HepG2 (cell line): ENCODE results near the gene CENPVL1. TPM values are rescaled to one million over a fixed set of nuclear protein-coding genes. Genes with fewer than 3 reads are reported as not detected.

Experiments used
- ATAC-seq: fragments of 200-7000 bp; cut with Tn5 transposase; 3 replicates; pipeline ENCODE4 v1.9.1; 2020; ENCODE audit warnings: mild to moderate bottlenecking, moderate library complexity
- BruUV-seq: library from RNA; stranded (reverse); fragments of 400-500 nt; replicated peaks from 2 replicates; lab custom pipeline; 2021; lab: Mats Ljungman, UMichigan
- CTCF ChIA-PET: fragments of 300-600 bp; formaldehyde crosslinking; extraction: SDS; loops from one replicate; lab custom pipeline; 2021; ENCODE audit warnings: low total read pairs, inconsistent platforms, low intra/inter-chr PET ratio; lab: Yijun Ruan, JAX
- POLR2A ChIA-PET: fragments of 350-600 bp; sonication (Branson Sonifier 250); formaldehyde crosslinking; loops from one replicate; lab custom pipeline; 2020; ENCODE audit warnings: antibody characterized with exemption, inconsistent platforms; lab: Yijun Ruan, JAX
- DNase-seq: peaks from one replicate; pipeline ENCODE4 v3.0.0-alpha.2; 2015; ENCODE audit warnings: low spot score
- FAIRE-seq: peaks from 3 replicates; lab custom pipeline; 2011; peaks lifted over from hg19 to GRCh38; lab: Jason Lieb, UNC
- H2AFZ ChIP-seq: one replicate; pipeline ENCODE4 v1.6.1; 2011; ENCODE audit warnings: low read length, inconsistent platforms
- H3K27ac ChIP-seq: fragments of 300-600 bp; 3 replicates; pipeline ENCODE4 v1.8.0; 2011; ENCODE audit warnings: mixed run types, mild to moderate bottlenecking, mixed read lengths, low read length, inconsistent platforms; ENCODE audit not compliant: insufficient read depth; ENCODE audit errors: extremely low read length
- H3K27me3 ChIP-seq, 2 experiments: fragments of 200-600 bp in 1 of 2; 2 replicates in 1 of 2; 3 replicates in 1 of 2; pipeline versions ENCODE4 v1.6.0 to v1.8.0; 2011; ENCODE audit warnings: low read length in 2 of 2, mild to moderate bottlenecking in 2 of 2, moderate library complexity in 2 of 2, inconsistent platforms in 1 of 2; ENCODE audit not compliant: insufficient read depth in 2 of 2, control insufficient read depth in 1 of 2
- H3K36me3 ChIP-seq, 2 experiments: fragments of 200-600 bp in 1 of 2; replicated peaks in 1 of 2; 2 replicates in 1 of 2; 3 replicates in 1 of 2; pipeline versions ENCODE4 v1.5.1 to v1.8.0; 2011; ENCODE audit warnings: low read length in 2 of 2, inconsistent platforms in 1 of 2; ENCODE audit not compliant: insufficient read depth in 2 of 2, control insufficient read depth in 1 of 2
- H3K4me1 ChIP-seq: 2 replicates; pipeline ENCODE4 v1.5.1; 2012; ENCODE audit warnings: low read length, inconsistent platforms; ENCODE audit not compliant: insufficient read depth
- H3K4me2 ChIP-seq: 2 replicates; pipeline ENCODE4 v1.6.0; 2011; ENCODE audit warnings: low read depth, low read length, inconsistent platforms
- H3K4me3 ChIP-seq, 3 experiments: fragments of 200-600 bp in 1 of 3; sonication (generic), shearing (Covaris generic) in 1 of 3; replicated peaks in 1 of 3; 2 replicates each; pipeline ENCODE4 v1.5.1; 2011 to 2016; ENCODE audit warnings: low read length in 3 of 3, inconsistent platforms in 2 of 3, low read depth in 2 of 3, mild to moderate bottlenecking in 2 of 3, control low read depth in 1 of 3, mixed read lengths in 1 of 3; ENCODE audit not compliant: insufficient read depth in 1 of 3
- H3K79me2 ChIP-seq: one replicate; pipeline ENCODE4 v1.6.1; 2011; ENCODE audit warnings: low read length, inconsistent platforms; ENCODE audit not compliant: insufficient read depth
- H3K9ac ChIP-seq: 2 replicates; pipeline ENCODE4 v1.6.0; 2011; ENCODE audit warnings: mild to moderate bottlenecking, low read depth, low read length, inconsistent platforms; ENCODE audit not compliant: insufficient read depth
- H3K9me3 ChIP-seq: 2 replicates; pipeline ENCODE4 v1.5.1; 2012; ENCODE audit warnings: mild to moderate bottlenecking, low read length
- H4K20me1 ChIP-seq: 2 replicates; pipeline ENCODE4 v1.6.0; 2011; ENCODE audit warnings: inconsistent platforms, mild to moderate bottlenecking, low read length, moderate library complexity; ENCODE audit not compliant: insufficient read depth
- HNRNPLL ChIP-seq: fragments of 200-400 bp; formaldehyde crosslinking; IDR thresholded peaks from 2 replicates; pipeline ENCODE4 v1.6.1; 2017; ENCODE audit warnings: mild to moderate bottlenecking, low read depth, low read length; ENCODE audit not compliant: poor library complexity, severe bottlenecking
- IKZF4 ChIP-seq: sonication (generic); formaldehyde crosslinking; IDR thresholded peaks from 2 replicates; pipeline ENCODE4 v1.5.1; 2020; ENCODE audit warnings: borderline replicate concordance, mild to moderate bottlenecking, low read depth, missing genetic modification reagents; ENCODE audit errors: not compliant biosample characterization
- JARID2 ChIP-seq: sonication (generic); formaldehyde crosslinking; IDR thresholded peaks from 2 replicates; pipeline ENCODE4 v1.8.1; 2023; ENCODE audit warnings: missing genetic modification reagents, inconsistent platforms; ENCODE audit not compliant: insufficient replicate concordance
- KAT2B ChIP-seq: fragments of 150-350 bp; IDR thresholded peaks from 2 replicates; pipeline ENCODE4 v1.6.1; 2014; ENCODE audit warnings: low read depth, low read length, borderline replicate concordance
- ZFX ChIP-seq: sonication (generic); formaldehyde crosslinking; IDR thresholded peaks from 2 replicates; pipeline ENCODE4 v1.4.0; 2020; ENCODE audit warnings: mild to moderate bottlenecking, low read depth, missing genetic modification reagents, moderate library complexity
- ZNF30 ChIP-seq: sonication (generic); formaldehyde crosslinking; IDR thresholded peaks from 2 replicates; pipeline ENCODE4 v1.5.0; 2020; ENCODE audit warnings: mild to moderate bottlenecking, missing genetic modification reagents
- ZNF331 ChIP-seq: sonication (generic); formaldehyde crosslinking; IDR thresholded peaks from 2 replicates; pipeline ENCODE4 v1.4.0; 2020; ENCODE audit warnings: missing genetic modification reagents
- WGBS: methylation state at CpG from one replicate; pipeline ENCODE4 v1.1.6; 2017; ENCODE audit warnings: low lambda C conversion rate; 5-methylcytosine and 5-hydroxymethylcytosine counted together
- in situ Hi-C: cut with HindIII; loops from 2 replicates; pipeline ENCODE4 v1.10.0; 2017; ENCODE audit warnings: low pct_unique_long_range_greater_than_20kb; ENCODE audit not compliant: extremely low pct_ligation_motif_present
- intact Hi-C: fragments of 100-400 bp; cut with micrococcal nuclease; formaldehyde crosslinking; loops from one replicate; pipeline ENCODE4 v1.10.0; 2022; ENCODE audit not compliant: unreplicated experiment
- polyA plus RNA-seq, 8 experiments: library from polyadenylated mRNA; depleted of rRNA in 3 of 8; stranded (reverse) in 7 of 8; unstranded in 1 of 8; fragments of >200 nt; fragmentation: Illumina TruSeq in 4 of 8; extraction: Trizol in 4 of 8; gene quantifications; 2 replicates each; pipeline versions ENCODE4 v1.2.1 to v1.2.3, GENCODE V29; 2011 to 2016; ENCODE audit warnings: low read depth in 4 of 8, missing spikeins in 1 of 8, mixed read lengths in 1 of 8; ENCODE audit not compliant: insufficient read depth in 1 of 8
- total RNA-seq, 5 experiments: library from RNA; depleted of rRNA; stranded (reverse); fragments of >200 nt; fragmentation: Illumina TruSeq; extraction: Trizol; gene quantifications; 2 replicates each; pipeline ENCODE4 v1.2.3, GENCODE V29; 2016; ENCODE audit warnings: low read depth in 1 of 5
- TF ChIP-seq, protein P1 (sequence below): sonication (generic); formaldehyde crosslinking; IDR thresholded peaks from 2 replicates; pipeline ENCODE4 v1.4.0; 2020; ENCODE audit warnings: low read depth, missing genetic modification reagents
- TF ChIP-seq, protein P2 (sequence below), 2 experiments: sonication (generic) in 1 of 2; formaldehyde crosslinking in 1 of 2; IDR thresholded peaks; 2 replicates each; pipeline versions ENCODE4 v1.4.0 to v1.6.1; 2016 to 2020; ENCODE audit warnings: borderline replicate concordance in 1 of 2, low read depth in 1 of 2, mild to moderate bottlenecking in 1 of 2, missing genetic modification reagents in 1 of 2

CENPVL1 gene
- total and polyA plus RNA-seq, 2 of the 13 experiments (the other 11 are each of a cell fraction or from before 2014, with no cell fraction given), result not detected

DNA sequence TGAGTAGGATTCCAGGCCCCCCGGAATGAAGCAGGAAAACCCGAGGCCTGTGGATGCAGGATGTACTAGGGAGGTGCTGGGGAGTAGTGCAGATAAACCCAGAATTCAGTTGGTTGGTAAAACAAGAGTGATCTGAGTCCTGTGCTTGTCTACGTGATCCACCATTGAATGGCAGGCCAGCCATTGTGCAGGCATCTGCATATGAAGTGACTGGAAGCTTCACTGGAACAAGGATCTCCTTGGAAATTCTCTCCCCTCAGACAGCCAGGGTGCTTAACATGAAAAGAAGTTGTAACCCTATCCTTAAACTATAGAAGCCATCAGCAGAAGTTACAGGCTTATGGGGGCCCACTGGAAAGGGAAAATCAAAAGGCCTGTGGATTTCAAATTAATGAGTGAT is 32.3 kb downstream of the CENPVL1 start (continued):
- no peak for TF ChIP-seq IKZF4 (CRISPR knock-in tag)
- no peak for TF ChIP-seq ZNF30
- no peak for TF ChIP-seq ZNF331 (CRISPR knock-in tag)
- no peak for TF ChIP-seq ZFX (CRISPR knock-in tag)
- TF ChIP-seq JARID2 (CRISPR knock-in tag), result no peak
- TF ChIP-seq, protein P1, sequence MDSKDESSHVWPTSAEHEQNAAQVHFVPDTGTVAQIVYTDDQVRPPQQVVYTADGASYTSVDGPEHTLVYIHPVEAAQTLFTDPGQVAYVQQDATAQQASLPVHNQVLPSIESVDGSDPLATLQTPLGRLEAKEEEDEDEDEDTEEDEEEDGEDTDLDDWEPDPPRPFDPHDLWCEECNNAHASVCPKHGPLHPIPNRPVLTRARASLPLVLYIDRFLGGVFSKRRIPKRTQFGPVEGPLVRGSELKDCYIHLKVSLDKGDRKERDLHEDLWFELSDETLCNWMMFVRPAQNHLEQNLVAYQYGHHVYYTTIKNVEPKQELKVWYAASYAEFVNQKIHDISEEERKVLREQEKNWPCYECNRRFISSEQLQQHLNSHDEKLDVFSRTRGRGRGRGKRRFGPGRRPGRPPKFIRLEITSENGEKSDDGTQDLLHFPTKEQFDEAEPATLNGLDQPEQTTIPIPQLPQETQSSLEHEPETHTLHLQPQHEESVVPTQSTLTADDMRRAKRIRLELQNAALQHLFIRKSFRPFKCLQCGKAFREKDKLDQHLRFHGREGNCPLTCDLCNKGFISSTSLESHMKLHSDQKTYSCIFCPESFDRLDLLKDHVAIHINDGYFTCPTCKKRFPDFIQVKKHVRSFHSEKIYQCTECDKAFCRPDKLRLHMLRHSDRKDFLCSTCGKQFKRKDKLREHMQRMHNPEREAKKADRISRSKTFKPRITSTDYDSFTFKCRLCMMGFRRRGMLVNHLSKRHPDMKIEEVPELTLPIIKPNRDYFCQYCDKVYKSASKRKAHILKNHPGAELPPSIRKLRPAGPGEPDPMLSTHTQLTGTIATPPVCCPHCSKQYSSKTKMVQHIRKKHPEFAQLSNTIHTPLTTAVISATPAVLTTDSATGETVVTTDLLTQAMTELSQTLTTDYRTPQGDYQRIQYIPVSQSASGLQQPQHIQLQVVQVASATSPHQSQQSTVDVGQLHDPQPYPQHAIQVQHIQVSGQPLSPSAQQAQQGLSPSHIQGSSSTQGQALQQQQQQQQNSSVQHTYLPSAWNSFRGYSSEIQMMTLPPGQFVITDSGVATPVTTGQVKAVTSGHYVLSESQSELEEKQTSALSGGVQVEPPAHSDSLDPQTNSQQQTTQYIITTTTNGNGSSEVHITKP (CRISPR knock-in tag), result no peak
- TF ChIP-seq KAT2B, result no peak

DNA sequence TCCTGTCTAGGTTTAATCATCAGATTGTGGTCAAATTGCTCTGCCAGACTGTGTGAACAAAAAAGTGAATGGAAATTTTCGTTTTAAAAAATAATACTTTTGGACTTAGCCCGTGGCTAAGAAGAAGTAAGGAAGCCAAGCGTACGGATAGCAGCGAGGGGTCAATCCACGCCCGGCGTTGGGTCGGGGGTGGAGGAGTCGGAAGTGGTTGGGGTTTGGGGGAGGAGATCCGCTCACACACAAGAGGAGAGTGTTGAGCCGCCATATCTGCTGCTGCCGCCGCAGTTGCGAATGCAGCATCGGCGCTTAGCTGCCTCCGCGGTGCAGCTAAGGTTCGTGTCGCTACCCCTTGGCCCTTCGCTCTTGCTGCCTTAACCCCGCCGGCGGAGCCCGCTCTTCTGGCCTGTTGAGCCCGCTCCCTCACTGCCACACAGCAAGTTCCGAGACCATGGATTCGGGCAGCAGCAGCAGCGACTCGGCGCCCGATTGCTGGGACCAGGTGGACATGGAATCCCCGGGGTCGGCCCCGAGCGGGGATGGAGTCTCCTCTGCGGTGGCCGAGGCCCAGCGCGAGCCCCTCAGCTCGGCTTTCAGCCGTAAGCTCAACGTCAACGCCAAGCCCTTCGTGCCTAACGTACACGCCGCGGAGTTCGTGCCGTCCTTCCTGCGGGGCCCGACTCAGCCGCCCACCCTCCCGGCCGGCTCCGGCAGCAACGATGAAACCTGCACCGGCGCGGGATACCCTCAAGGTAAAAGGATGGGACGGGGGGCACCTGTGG is 33.1 kb downstream of the CENPVL1 start, which contains the start of gene GSPT2:
GSPT2 (plus strand) TSS at position 264 of the 779 bp plus-strand sequence; CDS start at position 449, 185 bp downstream.
- in situ Hi-C loops (no loop called here), intact Hi-C loops (no loop called here)
- H3K79me2 ChIP-seq, result no peaks in the 10 kb centered on the region
- no peak within 1 kb of the TSS for H2AFZ ChIP-seq
- H3K9me3 ChIP-seq, result no peaks in the 10 kb centered on the region
- H4K20me1 ChIP-seq, result no peaks in the 10 kb centered on the region
- no peak within 1 kb of the TSS for H3K4me3 ChIP-seq
- 36% methylated on average over 14 of the region's 63 CpGs for WGBS
- FAIRE-seq, result no peak
- no peaks in the 10 kb centered on the region for H3K36me3 ChIP-seq
- BruUV-seq, result no TSS peak
- no peak within 1 kb of the TSS for H3K4me2 ChIP-seq
- ChIA-PET POLR2A (no interaction called here), CTCF (no interaction called here)
- DNase-seq, result no peak
- no peak within 1 kb of the TSS for H3K9ac ChIP-seq
- H3K27me3 ChIP-seq, result no peaks in the 10 kb centered on the region; a peak in 1 of 5 replicates
- ATAC-seq, result no peak
- no peaks in the 10 kb centered on the region for H3K4me1 ChIP-seq
- no peak within 1 kb of the TSS for H3K27ac ChIP-seq
- TF ChIP-seq, protein P2, sequence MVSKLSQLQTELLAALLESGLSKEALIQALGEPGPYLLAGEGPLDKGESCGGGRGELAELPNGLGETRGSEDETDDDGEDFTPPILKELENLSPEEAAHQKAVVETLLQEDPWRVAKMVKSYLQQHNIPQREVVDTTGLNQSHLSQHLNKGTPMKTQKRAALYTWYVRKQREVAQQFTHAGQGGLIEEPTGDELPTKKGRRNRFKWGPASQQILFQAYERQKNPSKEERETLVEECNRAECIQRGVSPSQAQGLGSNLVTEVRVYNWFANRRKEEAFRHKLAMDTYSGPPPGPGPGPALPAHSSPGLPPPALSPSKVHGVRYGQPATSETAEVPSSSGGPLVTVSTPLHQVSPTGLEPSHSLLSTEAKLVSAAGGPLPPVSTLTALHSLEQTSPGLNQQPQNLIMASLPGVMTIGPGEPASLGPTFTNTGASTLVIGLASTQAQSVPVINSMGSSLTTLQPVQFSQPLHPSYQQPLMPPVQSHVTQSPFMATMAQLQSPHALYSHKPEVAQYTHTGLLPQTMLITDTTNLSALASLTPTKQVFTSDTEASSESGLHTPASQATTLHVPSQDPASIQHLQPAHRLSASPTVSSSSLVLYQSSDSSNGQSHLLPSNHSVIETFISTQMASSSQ (IDR thresholded peaks at IDR 0.05; ENCODE audit: low read depth), result no peak
- TF ChIP-seq, protein P2 (CRISPR knock-in tag; IDR thresholded peaks at IDR 0.05; ENCODE audit: borderline replicate concordance), result no peak
- TF ChIP-seq HNRNPLL, result no peak
